ENCODE results near the gene BCKDHB.

Gene BCKDHB

DNA sequence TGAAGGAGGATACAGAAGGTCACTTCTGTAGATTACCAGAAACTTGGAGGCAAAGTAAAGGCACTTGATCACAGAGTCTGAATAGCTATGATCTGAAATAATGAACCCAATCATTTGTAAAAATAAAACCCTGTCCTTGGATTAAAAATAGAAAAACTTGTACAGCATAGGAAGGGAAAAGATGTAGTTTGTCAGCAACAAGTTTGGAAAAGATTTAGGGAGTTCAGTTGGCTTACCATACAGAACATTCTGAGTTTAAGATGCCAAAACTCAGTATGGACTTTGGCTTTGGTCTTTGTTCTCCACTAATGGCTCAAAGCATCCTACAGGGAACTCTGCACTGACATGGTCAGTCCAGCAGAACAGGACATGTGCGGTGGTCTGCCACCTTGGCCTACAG lies 240.6 kb downstream of the BCKDHB start:
- Histone ChIP-seq H3K4me3 (ENCODE audit: low read depth in 1 of 2, low read length in 1 of 2) (no peak overlapping the region), H3K9me3 (no peaks in the 10 kb centered on the region), H3K27me3 (no peaks in the 10 kb centered on the region), H3K36me3 (no peaks in the 10 kb centered on the region), H3K4me1 (ENCODE audit: control insufficient read depth in 1 of 2, insufficient read depth in 1 of 2, low read depth in 1 of 2, low read length in 1 of 2) (no peaks in the 10 kb centered on the region), H3K27ac (no peak overlapping the region)
- TF ChIP-seq, protein P1, sequence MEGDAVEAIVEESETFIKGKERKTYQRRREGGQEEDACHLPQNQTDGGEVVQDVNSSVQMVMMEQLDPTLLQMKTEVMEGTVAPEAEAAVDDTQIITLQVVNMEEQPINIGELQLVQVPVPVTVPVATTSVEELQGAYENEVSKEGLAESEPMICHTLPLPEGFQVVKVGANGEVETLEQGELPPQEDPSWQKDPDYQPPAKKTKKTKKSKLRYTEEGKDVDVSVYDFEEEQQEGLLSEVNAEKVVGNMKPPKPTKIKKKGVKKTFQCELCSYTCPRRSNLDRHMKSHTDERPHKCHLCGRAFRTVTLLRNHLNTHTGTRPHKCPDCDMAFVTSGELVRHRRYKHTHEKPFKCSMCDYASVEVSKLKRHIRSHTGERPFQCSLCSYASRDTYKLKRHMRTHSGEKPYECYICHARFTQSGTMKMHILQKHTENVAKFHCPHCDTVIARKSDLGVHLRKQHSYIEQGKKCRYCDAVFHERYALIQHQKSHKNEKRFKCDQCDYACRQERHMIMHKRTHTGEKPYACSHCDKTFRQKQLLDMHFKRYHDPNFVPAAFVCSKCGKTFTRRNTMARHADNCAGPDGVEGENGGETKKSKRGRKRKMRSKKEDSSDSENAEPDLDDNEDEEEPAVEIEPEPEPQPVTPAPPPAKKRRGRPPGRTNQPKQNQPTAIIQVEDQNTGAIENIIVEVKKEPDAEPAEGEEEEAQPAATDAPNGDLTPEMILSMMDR (IDR thresholded peaks at IDR 0.05): no peak

DNA sequence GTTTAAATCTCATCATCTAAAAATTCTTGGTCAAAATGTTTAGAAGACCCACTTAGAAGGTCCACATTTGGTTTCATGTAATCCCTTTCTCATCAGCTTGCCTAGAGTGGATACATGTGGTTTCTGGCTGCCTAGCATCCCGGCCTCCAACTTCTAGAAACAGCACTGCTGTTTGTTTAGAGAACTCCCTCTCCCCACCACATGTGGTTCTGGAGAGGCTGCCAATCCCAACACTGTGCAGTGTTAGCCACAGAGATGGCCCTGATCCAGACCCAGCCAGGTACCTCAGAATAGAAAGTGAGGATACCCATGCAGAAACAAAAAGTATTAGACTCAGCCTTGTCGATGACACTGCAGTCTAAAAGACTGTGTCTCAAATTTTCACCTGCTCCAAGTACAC lies 241.8 kb downstream of the BCKDHB start:
- no peak overlapping the region for H3K4me3 ChIP-seq (ENCODE audit: low read depth in 1 of 2, low read length in 1 of 2)
- H3K9me3 ChIP-seq: no peaks in the 10 kb centered on the region
- H3K27me3 ChIP-seq: no peaks in the 10 kb centered on the region
- no peaks in the 10 kb centered on the region for H3K36me3 ChIP-seq
- H3K4me1 ChIP-seq (ENCODE audit: control insufficient read depth in 1 of 2, insufficient read depth in 1 of 2, low read depth in 1 of 2, low read length in 1 of 2): no peaks in the 10 kb centered on the region
- no peak overlapping the region for H3K27ac ChIP-seq
- TF ChIP-seq, protein P1 (IDR thresholded peaks at IDR 0.05): no peak

DNA sequence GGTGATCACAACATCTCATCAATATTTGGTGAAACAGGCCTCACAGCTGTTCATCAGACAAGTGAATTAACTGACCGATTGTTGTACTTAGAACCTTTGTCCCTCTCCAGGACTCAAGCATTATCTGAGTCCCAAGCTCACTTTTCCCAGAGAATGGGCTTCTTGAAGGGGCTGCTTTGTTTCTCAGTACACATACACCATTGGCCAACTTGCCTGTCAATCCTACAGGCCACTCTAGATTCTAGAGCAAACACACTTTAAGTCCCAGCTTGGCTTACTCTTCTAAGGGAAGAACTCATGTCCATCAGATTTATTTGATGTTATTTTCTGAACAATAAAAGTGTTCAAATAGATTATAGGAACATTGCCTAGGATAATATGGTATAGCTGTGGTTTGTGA lies 249.5 kb downstream of the BCKDHB start:
- Histone ChIP-seq H3K4me3 (ENCODE audit: low read depth in 1 of 2, low read length in 1 of 2) (no peak overlapping the region), H3K27ac (no peak overlapping the region), H3K4me1 (ENCODE audit: control insufficient read depth in 1 of 2, insufficient read depth in 1 of 2, low read depth in 1 of 2, low read length in 1 of 2) (no peaks in the 10 kb centered on the region), H3K9me3 (no peaks in the 10 kb centered on the region), H3K27me3 (no peaks in the 10 kb centered on the region), H3K36me3 (no peaks in the 10 kb centered on the region)
- TF ChIP-seq, protein P1 (IDR thresholded peaks at IDR 0.05): no peak

DNA sequence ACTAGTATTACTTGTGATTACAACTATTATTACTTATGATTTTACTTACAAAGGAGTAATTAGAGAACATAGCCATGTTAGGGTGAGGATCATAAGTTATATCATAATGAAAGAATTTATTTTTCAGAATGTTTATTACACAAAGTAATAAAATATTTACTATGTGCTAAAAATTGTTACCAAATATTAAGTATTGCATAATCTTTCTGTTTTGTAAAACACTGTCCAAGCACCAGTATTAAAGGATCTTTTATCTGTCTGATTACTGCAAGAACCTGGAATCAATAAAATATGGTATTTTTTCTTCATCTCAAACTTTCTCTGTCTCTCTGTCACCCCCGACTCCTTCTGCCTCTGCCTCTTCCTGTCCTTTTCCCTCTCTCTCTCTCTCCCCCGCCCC lies 250.1 kb downstream of the BCKDHB start:
- Histone ChIP-seq H3K27ac (no peak overlapping the region), H3K9me3 (no peaks in the 10 kb centered on the region), H3K36me3 (no peaks in the 10 kb centered on the region), H3K27me3 (no peaks in the 10 kb centered on the region), H3K4me3 (ENCODE audit: low read depth in 1 of 2, low read length in 1 of 2) (no peak overlapping the region), H3K4me1 (ENCODE audit: control insufficient read depth in 1 of 2, insufficient read depth in 1 of 2, low read depth in 1 of 2, low read length in 1 of 2) (no peaks in the 10 kb centered on the region)
- TF ChIP-seq, protein P1 (IDR thresholded peaks at IDR 0.05): no peak

DNA sequence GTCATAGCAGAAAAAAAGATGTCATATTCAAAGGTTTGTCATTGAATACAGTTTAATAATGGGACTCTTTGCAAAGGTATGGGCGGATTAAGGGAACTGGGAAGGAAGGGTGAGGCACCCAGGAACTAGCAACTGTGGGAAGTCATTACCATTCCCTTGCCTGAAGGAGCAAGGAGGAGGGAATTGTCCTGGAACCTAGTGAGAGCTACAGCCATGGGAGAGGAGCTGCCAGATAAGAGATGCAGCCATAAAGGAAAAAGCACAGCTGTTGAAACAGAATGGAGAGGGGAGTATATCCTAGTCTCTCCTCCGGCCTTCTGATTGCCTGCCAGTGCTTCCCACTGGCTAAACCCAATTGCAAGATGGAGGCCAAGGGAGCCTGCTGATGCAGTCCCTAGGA lies 250.6 kb downstream of the BCKDHB start:
- Histone ChIP-seq H3K36me3 (no peaks in the 10 kb centered on the region), H3K27me3 (no peaks in the 10 kb centered on the region), H3K4me3 (ENCODE audit: low read depth in 1 of 2, low read length in 1 of 2) (no peak overlapping the region), H3K9me3 (no peaks in the 10 kb centered on the region), H3K27ac (no peak overlapping the region), H3K4me1 (ENCODE audit: control insufficient read depth in 1 of 2, insufficient read depth in 1 of 2, low read depth in 1 of 2, low read length in 1 of 2) (no peaks in the 10 kb centered on the region)
- TF ChIP-seq, protein P1 (IDR thresholded peaks at IDR 0.05): no peak

DNA sequence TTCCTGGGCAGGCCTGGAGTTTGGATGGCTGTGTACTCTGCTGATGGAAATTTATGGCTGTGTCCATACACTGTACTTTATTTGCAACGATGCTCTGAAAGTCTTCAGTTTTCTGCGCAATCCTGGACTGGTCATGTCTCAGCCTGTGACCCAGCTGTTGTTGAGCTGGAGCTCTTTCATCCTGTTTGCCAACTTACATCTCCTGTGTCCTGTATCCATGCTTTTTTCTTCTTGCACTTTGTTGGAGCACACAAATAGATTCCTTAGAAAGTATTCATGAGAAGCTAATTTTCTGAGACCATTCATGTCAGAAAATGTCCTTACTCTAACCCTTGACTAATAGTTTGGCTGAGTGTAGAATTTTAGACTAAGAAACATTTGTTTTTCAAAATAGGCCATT lies 251.2 kb downstream of the BCKDHB start:
- Histone ChIP-seq H3K9me3 (no peaks in the 10 kb centered on the region), H3K27me3 (no peaks in the 10 kb centered on the region), H3K4me1 (ENCODE audit: control insufficient read depth in 1 of 2, insufficient read depth in 1 of 2, low read depth in 1 of 2, low read length in 1 of 2) (no peaks in the 10 kb centered on the region), H3K27ac (no peak overlapping the region), H3K4me3 (ENCODE audit: low read depth in 1 of 2, low read length in 1 of 2) (no peak overlapping the region), H3K36me3 (no peaks in the 10 kb centered on the region)
- TF ChIP-seq, protein P1 (IDR thresholded peaks at IDR 0.05): no peak

All from neutrophil (primary cell).